Cardiac fibroblast (primary cell): ENCODE measurements around the gene ARGFX.
A peak's percentile ranks its signal among the peaks of the same experiment; 100 is the strongest.

Experiments
- DNase-seq, 2 donors: peaks; one replicate each; pipeline versions ENCODE4 v3.0.0 to v3.0.0-alpha.2; 2010; ENCODE audit warnings: low read depth in 2 of 2
- H3K4me3 ChIP-seq, 2 donors: replicated peaks in 1 of 2; 1 replicate in 1 of 2; 2 replicates in 1 of 2; pipeline ENCODE4 v1.5.1; 2011; ENCODE audit warnings: low read depth in 2 of 2, low read length in 2 of 2, mild to moderate bottlenecking in 2 of 2, moderate library complexity in 1 of 2
- CTCF ChIP-seq: IDR thresholded peaks from one replicate; pipeline ENCODE4 v1.5.1; 2011; ENCODE audit warnings: low read depth, mild to moderate bottlenecking, low read length, inconsistent platforms

Gene ARGFX

GRCh38 chr3:121567649-121568048 is at the start of gene ARGFX:
Gene ARGFX, plus strand, starts transcription at chr3:121567949. Its CDS starts 2,765 bp downstream, at chr3:121570714.
- no peak for DNase-seq
- TF ChIP-seq CTCF = no peak
- no peak within 1 kb of the TSS for H3K4me3 ChIP-seq

GRCh38 chr3:121517953-121518655 is 49.6 kb upstream of the ARGFX start:
- TF ChIP-seq CTCF = no peak
- no peak overlapping the region for H3K4me3 ChIP-seq
- DNase-seq = peak in 1 of 2 donors; percentile 43

DNA sequence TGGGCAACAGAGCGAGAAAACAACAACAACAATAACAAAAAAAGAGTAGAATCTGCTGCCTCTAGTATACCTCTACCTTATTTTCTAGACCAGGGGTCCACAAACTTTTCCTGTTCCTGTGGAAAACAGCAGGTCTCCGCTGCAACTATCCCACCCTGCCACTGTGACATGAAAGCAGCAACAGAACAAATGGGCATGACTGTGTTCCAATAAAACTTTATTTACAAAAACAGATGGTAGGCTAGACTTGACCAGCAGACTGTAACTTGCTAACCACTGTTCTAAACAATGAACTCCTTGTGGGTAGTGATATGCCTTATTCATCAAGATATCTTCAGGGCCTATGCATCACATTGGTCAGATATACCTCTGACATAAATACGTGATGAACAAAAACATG is 47.2 kb upstream of the ARGFX start:
- TF ChIP-seq CTCF = no peak
- DNase-seq = no peak
- H3K4me3 ChIP-seq = no peak overlapping the region

- H3K4me3 ChIP-seq = no peak overlapping the region
- DNase-seq = peak; percentile 37 to 57
- TF ChIP-seq CTCF = peak; percentile 54
Observed at GRCh38 chr3:121529308-121529707, 38.4 kb upstream of the ARGFX start.

DNA sequence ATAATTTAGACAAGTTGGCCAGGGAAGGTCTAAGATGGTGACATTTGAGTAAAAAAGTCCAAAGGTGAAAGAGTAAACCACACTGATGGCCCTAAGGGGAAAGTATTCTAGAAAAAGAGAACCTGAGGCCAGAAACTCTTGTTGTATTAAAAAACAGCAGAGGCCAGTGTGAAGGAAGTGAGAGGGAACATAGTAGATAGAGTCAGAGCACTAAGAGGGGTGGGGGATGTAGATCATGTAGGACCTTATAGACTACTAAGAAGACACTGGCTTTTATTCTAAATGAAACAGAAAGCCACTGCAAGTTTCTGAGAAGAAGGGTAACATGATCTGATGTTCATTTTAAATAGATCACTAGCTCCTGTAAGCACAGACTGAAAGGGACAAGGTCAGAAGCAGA is 36.5 kb upstream of the ARGFX start:
- no peak overlapping the region for H3K4me3 ChIP-seq
- no peak for TF ChIP-seq CTCF
- no peak for DNase-seq

DNA sequence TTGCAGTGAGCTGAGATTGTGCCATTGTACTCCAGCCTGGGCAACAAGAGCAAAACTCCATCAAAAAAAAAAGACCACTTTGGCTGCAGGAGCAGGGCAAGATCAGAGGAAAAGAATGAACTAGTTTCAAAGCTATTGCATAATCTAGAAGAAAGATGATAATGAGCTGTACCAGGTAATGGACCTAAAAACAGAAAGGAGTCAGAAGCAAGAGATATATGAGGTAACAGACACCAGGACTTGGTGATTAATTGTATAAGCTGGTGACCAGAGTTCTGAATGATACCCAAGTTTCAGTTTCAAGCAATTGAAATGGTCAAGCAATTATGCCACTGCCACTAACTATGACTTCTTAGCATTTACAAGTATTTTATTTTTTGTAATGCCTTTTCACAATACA is 24.8 kb upstream of the ARGFX start:
- TF ChIP-seq CTCF = no peak
- H3K4me3 ChIP-seq = no peak overlapping the region
- no peak for DNase-seq
